DND-41 (cell line): ENCODE measurements around the gene PYGM.

Source experiments
- ATAC-seq: fragments of 200-7000 bp; cut with Tn5 transposase; 3 replicates; pipeline ENCODE4 v1.9.1; 2021; ENCODE audit warnings: low read depth; ENCODE audit not compliant: insufficient read depth
- DNase-seq: peaks from one replicate; pipeline ENCODE4 v3.0.0-alpha.2; 2020
- H2AFZ ChIP-seq: 2 replicates; pipeline ENCODE4 v1.6.0; 2012; ENCODE audit warnings: low read depth, low read length
- H3K27ac ChIP-seq: 2 replicates; pipeline ENCODE4 v1.5.1; 2012; ENCODE audit warnings: low read length, inconsistent platforms
- H3K27me3 ChIP-seq: fragments of 200-600 bp; sonication (generic); 2 replicates; pipeline ENCODE4 v1.6.0; 2012; ENCODE audit warnings: low read length, mild to moderate bottlenecking, inconsistent platforms; ENCODE audit not compliant: insufficient read depth, poor library complexity
- H3K36me3 ChIP-seq: 2 replicates; pipeline ENCODE4 v1.5.1; 2012; ENCODE audit warnings: low read length, inconsistent platforms; ENCODE audit not compliant: insufficient read depth
- H3K4me1 ChIP-seq: 2 replicates; pipeline ENCODE4 v1.5.1; 2012; ENCODE audit warnings: mild to moderate bottlenecking, low read length; ENCODE audit not compliant: insufficient read depth
- H3K4me2 ChIP-seq: 2 replicates; pipeline ENCODE4 v1.6.0; 2012; ENCODE audit warnings: mild to moderate bottlenecking, moderate library complexity, low read length, inconsistent platforms; ENCODE audit not compliant: insufficient read depth
- H3K4me3 ChIP-seq, 2 experiments: fragments of 200-600 bp in 1 of 2; shearing (Covaris generic) in 1 of 2; 2 replicates each; pipeline ENCODE4 v1.5.1; 2012 to 2016; ENCODE audit warnings: inconsistent platforms in 2 of 2, low read length in 2 of 2, mild to moderate bottlenecking in 2 of 2, low read depth in 1 of 2, moderate library complexity in 1 of 2
- H3K79me2 ChIP-seq: 2 replicates; pipeline ENCODE4 v1.6.0; 2012; ENCODE audit warnings: low read length, inconsistent platforms; ENCODE audit not compliant: insufficient read depth
- H3K9ac ChIP-seq: 2 replicates; pipeline ENCODE4 v1.6.0; 2012; ENCODE audit warnings: low read depth, mild to moderate bottlenecking, inconsistent platforms, low read length, moderate library complexity
- H3K9me3 ChIP-seq: 2 replicates; pipeline ENCODE4 v1.5.1; 2012; ENCODE audit warnings: low read length, moderate library complexity, mild to moderate bottlenecking, inconsistent platforms; ENCODE audit not compliant: insufficient read depth, severe bottlenecking
- H4K20me1 ChIP-seq: 2 replicates; pipeline ENCODE4 v1.6.0; 2012; ENCODE audit warnings: low read length; ENCODE audit not compliant: insufficient read depth
- EZH2 ChIP-seq: IDR thresholded peaks from 3 replicates; pipeline ENCODE4 v1.6.1; 2012; ENCODE audit warnings: borderline replicate concordance, low read depth, mild to moderate bottlenecking, moderate library complexity, low read length, inconsistent platforms; ENCODE audit not compliant: severe bottlenecking
- TF ChIP-seq, protein P1 (sequence below): IDR thresholded peaks from 2 replicates; pipeline ENCODE4 v1.5.1; 2012; ENCODE audit warnings: borderline replicate concordance, low read length, moderate library complexity, mild to moderate bottlenecking; ENCODE audit not compliant: poor library complexity, severe bottlenecking; ENCODE audit errors: extremely low read depth

Gene PYGM

DNA sequence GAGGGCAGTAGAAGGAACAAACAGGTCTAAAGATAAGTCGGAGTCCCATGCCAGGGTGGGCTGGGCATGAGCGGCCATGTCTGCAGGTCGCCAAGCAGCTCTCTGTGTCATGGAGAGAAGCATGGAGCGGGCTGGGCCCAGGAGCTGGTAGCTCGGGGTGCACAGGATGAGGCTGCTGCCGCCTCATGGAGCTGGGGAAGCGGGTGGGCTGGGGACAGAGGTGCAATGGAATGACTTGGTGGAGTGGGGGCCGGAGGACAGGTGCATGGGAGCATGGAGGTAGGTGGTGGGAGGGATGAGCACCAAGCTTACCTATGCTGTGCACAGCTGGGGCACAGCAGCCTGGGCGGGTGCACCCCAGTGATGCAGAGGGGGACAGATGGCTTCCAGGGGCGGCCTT is 40.4 kb downstream of the PYGM start:
- Histone ChIP-seq H3K4me2 (no peak overlapping the region), H3K27me3 (peaks cover 15% of the 10 kb centered on the region), H3K79me2 (no peaks in the 10 kb centered on the region), H3K4me1 (peaks cover 13% of the 10 kb centered on the region), H2AFZ (no peak overlapping the region), H3K27ac (no peak overlapping the region), H4K20me1 (0 out of 2 replicates have a peak, but pooled peaks cover 6% of the 10 kb centered on the region), H3K9ac (no peak overlapping the region), H3K9me3 (no peaks in the 10 kb centered on the region), H3K36me3 (no peaks in the 10 kb centered on the region), H3K4me3 (no peak overlapping the region)
- TF ChIP-seq, protein P1, sequence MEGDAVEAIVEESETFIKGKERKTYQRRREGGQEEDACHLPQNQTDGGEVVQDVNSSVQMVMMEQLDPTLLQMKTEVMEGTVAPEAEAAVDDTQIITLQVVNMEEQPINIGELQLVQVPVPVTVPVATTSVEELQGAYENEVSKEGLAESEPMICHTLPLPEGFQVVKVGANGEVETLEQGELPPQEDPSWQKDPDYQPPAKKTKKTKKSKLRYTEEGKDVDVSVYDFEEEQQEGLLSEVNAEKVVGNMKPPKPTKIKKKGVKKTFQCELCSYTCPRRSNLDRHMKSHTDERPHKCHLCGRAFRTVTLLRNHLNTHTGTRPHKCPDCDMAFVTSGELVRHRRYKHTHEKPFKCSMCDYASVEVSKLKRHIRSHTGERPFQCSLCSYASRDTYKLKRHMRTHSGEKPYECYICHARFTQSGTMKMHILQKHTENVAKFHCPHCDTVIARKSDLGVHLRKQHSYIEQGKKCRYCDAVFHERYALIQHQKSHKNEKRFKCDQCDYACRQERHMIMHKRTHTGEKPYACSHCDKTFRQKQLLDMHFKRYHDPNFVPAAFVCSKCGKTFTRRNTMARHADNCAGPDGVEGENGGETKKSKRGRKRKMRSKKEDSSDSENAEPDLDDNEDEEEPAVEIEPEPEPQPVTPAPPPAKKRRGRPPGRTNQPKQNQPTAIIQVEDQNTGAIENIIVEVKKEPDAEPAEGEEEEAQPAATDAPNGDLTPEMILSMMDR = no peak
- TF ChIP-seq EZH2 = no peak
- no peak for ATAC-seq
- no peak for DNase-seq

DNA sequence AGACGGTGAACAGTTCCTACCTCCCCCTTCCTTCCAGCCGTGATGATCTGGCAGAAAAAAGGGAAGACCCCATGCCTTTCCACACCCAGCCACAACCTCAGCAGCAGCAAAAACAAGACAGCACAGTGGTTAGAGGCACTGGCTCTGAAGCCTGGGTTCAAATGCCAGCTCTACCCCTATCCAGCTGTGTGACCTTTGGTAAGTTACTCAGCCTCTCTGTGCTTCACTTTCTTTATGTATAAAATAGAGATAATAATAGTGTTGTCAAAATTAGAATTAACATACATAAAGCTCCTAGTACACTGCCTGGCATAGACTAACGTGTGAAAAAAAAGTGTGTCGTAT is 41.0 kb downstream of the PYGM start:
- Histone ChIP-seq H3K27me3 (peaks cover 15% of the 10 kb centered on the region), H3K9me3 (no peaks in the 10 kb centered on the region), H3K4me1 (peaks cover 7% of the 10 kb centered on the region), H3K4me2 (no peak overlapping the region), H4K20me1 (0 out of 2 replicates have a peak, but pooled peaks cover 6% of the 10 kb centered on the region), H3K36me3 (no peaks in the 10 kb centered on the region), H3K4me3 (no peak overlapping the region), H3K79me2 (no peaks in the 10 kb centered on the region), H2AFZ (no peak overlapping the region), H3K27ac (no peak overlapping the region), H3K9ac (no peak overlapping the region)
- DNase-seq (no peak), ATAC-seq (no peak)
- TF ChIP-seq, protein P1 = no peak
- no peak for TF ChIP-seq EZH2

DNA sequence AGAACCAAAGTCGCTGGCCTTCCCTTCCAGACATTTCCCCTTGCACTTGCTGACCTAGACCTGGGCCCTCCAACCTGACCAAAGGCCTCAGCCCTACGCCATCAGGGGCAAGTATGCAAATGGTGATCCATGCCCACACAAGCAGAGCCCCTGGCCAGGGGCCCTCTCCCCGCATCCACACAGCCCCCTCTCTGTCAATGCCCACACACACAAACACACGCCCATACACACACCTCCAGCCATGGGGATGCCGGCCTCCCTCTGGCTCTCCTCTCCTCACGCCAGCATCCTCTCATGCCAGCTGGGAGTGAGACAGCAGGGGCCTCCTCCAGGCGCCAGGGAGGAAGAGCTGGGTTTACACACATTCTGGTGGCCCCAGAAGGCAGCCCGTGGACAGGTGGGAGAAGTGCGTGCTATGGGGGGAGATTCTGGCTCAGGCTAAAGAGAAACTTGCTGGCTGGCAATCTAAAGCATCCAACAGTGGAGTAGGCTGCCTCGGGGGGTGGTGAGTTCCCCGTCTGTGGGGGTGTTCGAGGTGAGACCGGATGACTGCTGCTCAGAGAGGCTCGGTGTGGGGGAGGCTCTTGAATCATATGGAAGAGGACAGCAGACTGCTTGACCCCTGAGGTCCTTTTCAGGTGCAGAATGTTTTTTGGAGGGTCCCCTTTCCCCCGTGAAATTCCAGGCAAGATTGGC is 41.5 kb downstream of the PYGM start:
- Histone ChIP-seq H3K27ac (no peak overlapping the region), H3K27me3 (peaks cover 15% of the 10 kb centered on the region), H3K9me3 (no peaks in the 10 kb centered on the region), H3K4me2 (no peak overlapping the region), H3K9ac (no peak overlapping the region), H3K4me3 (no peak overlapping the region), H2AFZ (no peak overlapping the region), H3K36me3 (no peaks in the 10 kb centered on the region), H3K4me1 (peaks cover 2% of the 10 kb centered on the region), H3K79me2 (no peaks in the 10 kb centered on the region), H4K20me1 (0 out of 2 replicates have a peak, but pooled peaks cover 6% of the 10 kb centered on the region)
- TF ChIP-seq EZH2 = no peak
- TF ChIP-seq, protein P1 = no peak
- no peak for DNase-seq
- no peak for ATAC-seq
